Stimulated activated CD4-positive, alpha-beta T cell treated with anti-CD3 and anti-CD28 coated beads, Interleukin-2, amount 100 ng/mL, for 4 hours (primary cell): ENCODE data around the gene TRMT61A.

Source experiments
- DNase-seq: peaks from one replicate; pipeline ENCODE4 v3.0.0-alpha.2; 2020; ENCODE audit warnings: low read depth

Gene TRMT61A

GRCh38 chr14:103563226-103563620, 34.2 kb downstream of the TRMT61A start:
- DNase-seq: no peak

- no peak for DNase-seq
Observed at GRCh38 chr14:103563844-103564505, 35.0 kb downstream of the TRMT61A start.

GRCh38 chr14:103568952-103569351, 40.0 kb downstream of the TRMT61A start:
- no peak for DNase-seq

GRCh38 chr14:103569408-103569807, 40.4 kb downstream of the TRMT61A start:
- no peak for DNase-seq

GRCh38 chr14:103574104-103574503, 45.1 kb downstream of the TRMT61A start:
- DNase-seq: no peak

GRCh38 chr14:103574707-103575285, 45.8 kb downstream of the TRMT61A start:
- no peak for DNase-seq

GRCh38 chr14:103576371-103577024, 47.5 kb downstream of the TRMT61A start:
- DNase-seq: no peak

GRCh38 chr14:103578401-103579075, 49.5 kb downstream of the TRMT61A start:
- DNase-seq: no peak

- DNase-seq: no peak
Observed at GRCh38 chr14:103581206-103581605, 52.2 kb downstream of the TRMT61A start.

- no peak for DNase-seq
Observed at GRCh38 chr14:103581954-103582703, 53.1 kb downstream of the TRMT61A start.

GRCh38 chr14:103584326-103584915, 55.4 kb downstream of the TRMT61A start:
- no peak for DNase-seq
